Dedifferentiated amniotic fluid mesenchymal stem cell (primary cell): ENCODE results near the gene TNPO3.

Experiments used
- DNase-seq: peaks from one replicate; pipeline ENCODE4 v3.0.0-alpha.2; 2016; ENCODE audit errors: extremely low spot score

Gene TNPO3

GRCh38 chr7:129054438-129055293 lies at the start of gene TNPO3:
Gene TNPO3 (minus strand): TSS chr7:129055111. CDS start chr7:129054770, 341 bp downstream.
- DNase-seq, result peak; percentile 92

- DNase-seq, result no peak
Observed at GRCh38 chr7:129103561-129104324, 48.8 kb upstream of the TNPO3 start.

- DNase-seq, result no peak
Observed at GRCh38 chr7:129101746-129102145, 46.8 kb upstream of the TNPO3 start.

GRCh38 chr7:129100827-129101166 lies 45.9 kb upstream of the TNPO3 start:
- no peak for DNase-seq

GRCh38 chr7:129098409-129099084 lies 43.6 kb upstream of the TNPO3 start:
- DNase-seq, result no peak

GRCh38 chr7:129095258-129095657 lies 40.3 kb upstream of the TNPO3 start:
- no peak for DNase-seq

- DNase-seq, result no peak
Observed at GRCh38 chr7:129094501-129094900, 39.6 kb upstream of the TNPO3 start.

GRCh38 chr7:129093867-129094456 lies 39.1 kb upstream of the TNPO3 start:
- no peak for DNase-seq

GRCh38 chr7:129091484-129092002 lies 36.6 kb upstream of the TNPO3 start:
- peak; percentile 63 for DNase-seq

- DNase-seq, result no peak
Observed at GRCh38 chr7:129090300-129090907, 35.5 kb upstream of the TNPO3 start.

- DNase-seq, result no peak
Observed at GRCh38 chr7:129089521-129090212, 34.8 kb upstream of the TNPO3 start.

GRCh38 chr7:129084801-129085551 lies 30.1 kb upstream of the TNPO3 start:
- DNase-seq, result no peak

GRCh38 chr7:129083525-129083924 lies 28.6 kb upstream of the TNPO3 start:
- no peak for DNase-seq

GRCh38 chr7:129078455-129078854 lies 23.5 kb upstream of the TNPO3 start:
- no peak for DNase-seq

- no peak for DNase-seq
Observed at GRCh38 chr7:129076886-129077285, 22.0 kb upstream of the TNPO3 start.

- no peak for DNase-seq
Observed at GRCh38 chr7:129074994-129075393, 20.1 kb upstream of the TNPO3 start.

- DNase-seq, result no peak
Observed at GRCh38 chr7:129074361-129074871, 19.5 kb upstream of the TNPO3 start.

GRCh38 chr7:129073738-129074137 lies 18.8 kb upstream of the TNPO3 start:
- DNase-seq, result no peak

GRCh38 chr7:129073204-129073603 lies 18.3 kb upstream of the TNPO3 start:
- DNase-seq, result no peak

GRCh38 chr7:129072479-129073011 lies 17.6 kb upstream of the TNPO3 start:
- no peak for DNase-seq
